Pancreas (tissue), 10 donors: Measurements from ENCODE around the gene ST3GAL4. TPM values are rescaled to one million over a fixed set of nuclear protein-coding genes. Genes with fewer than 3 reads are reported as not detected.

Source experiments
- ATAC-seq, 4 donors: fragments of 200-7000 bp; cut with Tn5 transposase; one replicate each; pipeline versions ENCODE4 v1.8.0 to v1.9.1; 2020; ENCODE audit warnings: mild to moderate bottlenecking in 4 of 4, moderate library complexity in 4 of 4
- DNase-seq, 6 donors: peaks; one replicate each; pipeline ENCODE4 v3.0.0-alpha.2; 2020
- FAIRE-seq: peaks from 2 replicates; lab custom pipeline; 2012; peaks lifted over from hg19 to GRCh38; lab: Jason Lieb, UNC
- H3K27ac ChIP-seq, 4 donors: fragments of 200-600 bp; sonication (generic); 1 replicate in 3 of 4; 2 replicates in 1 of 4; pipeline versions ENCODE4 v1.5.0 to v1.8.0; 2020
- H3K27me3 ChIP-seq, 4 donors: fragments of 200-600 bp; one replicate each; pipeline ENCODE4 v1.8.0; 2021
- H3K36me3 ChIP-seq, 3 donors: fragments of 200-600 bp; sonication (generic) in 1 of 3; one replicate each; pipeline versions ENCODE4 v1.5.0 to v1.8.0; 2020 to 2021
- H3K4me1 ChIP-seq, 3 donors: fragments of 200-600 bp; one replicate each; pipeline ENCODE4 v1.8.0; 2021
- H3K4me3 ChIP-seq, 4 donors: fragments of 200-600 bp; sonication (generic) in 2 of 4; one replicate each; pipeline versions ENCODE4 v1.5.0 to v1.8.0; 2020 to 2021
- H3K9me3 ChIP-seq, 4 donors: fragments of 200-600 bp; one replicate each; pipeline ENCODE4 v1.8.0; 2021
- CTCF ChIP-seq, 4 donors: fragments of 200-600 bp; sonication (generic) in 3 of 4; IDR thresholded peaks; one replicate each; pipeline versions ENCODE4 v1.5.0 to v1.8.0; 2021; ENCODE audit warnings: antibody characterized with exemption in 4 of 4
- WGBS, 2 donors: extraction: QIAGEN DNeasy Blood & Tissue Kit; methylation state at CpG; one replicate each; pipeline ENCODE4 v1.1.7; 2013; 5-methylcytosine and 5-hydroxymethylcytosine counted together
- intact Hi-C, 3 donors: fragments of 100-400 bp; cut with DNase I; formaldehyde crosslinking; loops; one replicate each; pipeline versions ENCODE4 v1.11.1 to v1.14.2; 2022
- polyA plus RNA-seq, 2 donors: library from polyadenylated mRNA; stranded (reverse); fragments of 200-250 nt; gene quantifications; one replicate each; pipeline ENCODE4 v1.2.3, GENCODE V29; 2013
- total RNA-seq, 6 donors: library from RNA; stranded (reverse); fragmentation: NEBNext Ultra II Directional in 4 of 6; extraction: Animal tissue kit (Norgen Biotek cat#: 25700) in 4 of 6; gene quantifications; one replicate each; pipeline versions ENCODE4 v1.2.1 to v1.2.4, GENCODE V29; 2021 to 2023
- donor health status: healthy with polysubstance abuse.
- donor health status: DM: no; HTN: no; CAD: no; lungs with moderate emphysema.
- donor health status: DM: no; HTN: no; CAD: no.
- donor health status: control.
- donor health status: control.
- donor health status: Bipolar disorder and iron deficiency.
- donor health status: DM: yes; HTN: yes; CAD: no.
- donor health status: DM: no; HTN: no; CAD: no.
- donor health status: DM: no; HTN: no; CAD: no.
- donor health status: DM: yes; HTN: yes; CAD: no.

ST3GAL4 gene
- total and polyA plus RNA-seq, 8 donors = 2.6 to 12.9 (median 9.4) TPM

DNA sequence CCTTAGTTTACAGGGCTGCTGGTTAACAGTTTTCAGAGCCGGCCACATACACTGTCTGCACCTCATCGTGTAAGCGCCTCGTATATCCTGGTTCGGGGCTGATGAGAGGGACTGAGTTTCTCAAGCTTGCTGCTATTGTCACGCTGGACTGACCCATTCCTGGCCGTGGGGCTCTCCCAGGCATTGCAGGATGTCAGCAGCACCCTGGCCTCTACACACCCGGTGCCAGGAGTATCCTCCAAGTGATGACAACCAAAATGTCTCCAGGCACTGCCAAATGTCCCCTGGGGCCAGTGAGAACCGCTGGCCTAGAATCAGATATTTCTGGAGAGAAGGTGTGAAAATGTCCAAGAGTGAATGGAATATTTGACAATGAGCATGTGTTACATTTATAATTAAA, 82.8 kb downstream of the ST3GAL4 start:
- no peaks in the 10 kb centered on the region for H3K9me3 ChIP-seq
- DNase-seq = peak in 1 of 6 donors; percentile 27
- no peaks in the 10 kb centered on the region for H3K36me3 ChIP-seq
- H3K27ac ChIP-seq = no peak overlapping the region
- H3K27me3 ChIP-seq = peaks cover 0 to 4% (median 2%) of the 10 kb centered on the region in 4 donors
- no peak for TF ChIP-seq CTCF (IDR thresholded peaks at IDR 0.05)
- no peak overlapping the region for H3K4me3 ChIP-seq
- 60 to 62% methylated on average over 9 of the region's 9 CpGs for WGBS, 2 donors
- FAIRE-seq = no peak
- intact Hi-C loops = no loop called here
- no peak for ATAC-seq
- no peaks in the 10 kb centered on the region for H3K4me1 ChIP-seq

DNA sequence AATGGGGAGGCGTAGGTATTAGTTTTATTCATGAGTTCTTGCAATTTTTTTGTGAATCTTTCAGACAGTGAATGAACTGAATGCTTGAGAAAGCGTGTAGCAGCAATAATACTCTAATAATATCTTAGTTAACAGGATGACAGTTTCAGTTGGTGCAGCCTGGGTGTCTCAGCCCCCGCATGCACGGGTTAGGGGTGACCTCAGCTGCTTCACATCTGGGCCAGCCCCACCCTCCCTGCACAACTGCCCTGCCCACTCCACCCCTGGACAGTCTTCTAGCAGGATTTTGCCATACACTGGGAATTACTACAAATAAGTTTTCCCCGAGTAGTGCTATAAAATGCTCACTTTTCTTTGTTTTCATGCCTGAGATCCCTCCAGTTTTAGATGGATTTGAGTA, 83.2 kb downstream of the ST3GAL4 start:
- H3K4me1 ChIP-seq = no peaks in the 10 kb centered on the region
- no peaks in the 10 kb centered on the region for H3K36me3 ChIP-seq
- intact Hi-C loops = no loop called here
- TF ChIP-seq CTCF (IDR thresholded peaks at IDR 0.05) = no peak
- ATAC-seq (no peak), FAIRE-seq (no peak), DNase-seq (peak in 1 of 6 donors; percentile 34)
- peaks cover 0 to 4% (median 2%) of the 10 kb centered on the region in 4 donors for H3K27me3 ChIP-seq
- H3K27ac ChIP-seq = no peak overlapping the region
- no peak overlapping the region for H3K4me3 ChIP-seq
- H3K9me3 ChIP-seq = no peaks in the 10 kb centered on the region
- WGBS, 2 donors = 37 to 60% methylated on average over 5 of the region's 5 CpGs

DNA sequence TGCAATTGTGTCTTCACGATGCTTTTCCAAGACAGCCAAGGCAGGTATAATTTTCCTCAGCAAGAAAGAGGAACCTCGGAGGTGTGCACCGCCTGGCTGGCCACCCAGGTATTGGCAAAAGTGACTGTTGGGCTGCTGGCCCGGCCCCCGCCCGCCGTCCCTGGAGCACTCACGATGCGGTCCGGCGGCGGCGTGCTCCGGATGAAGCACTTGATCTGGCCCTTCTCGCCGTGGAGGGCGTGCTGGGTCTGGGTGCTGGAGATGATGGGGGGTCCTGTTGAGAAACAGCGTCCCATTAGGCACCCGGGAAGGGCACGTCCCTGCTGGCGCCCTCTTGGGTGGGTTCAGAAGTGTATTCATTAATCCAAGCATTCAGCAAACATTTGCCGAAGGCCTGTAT, 84.8 kb downstream of the ST3GAL4 start:
- no peaks in the 10 kb centered on the region for H3K4me1 ChIP-seq
- peaks cover 0 to 4% (median 2%) of the 10 kb centered on the region in 4 donors for H3K27me3 ChIP-seq
- TF ChIP-seq CTCF (IDR thresholded peaks at IDR 0.05) = no peak
- intact Hi-C loops = loop anchor here in 2 of 3 donors (5.0 to 10.0 kb wide), 3 partner anchors 37 to 905 kb away; no protein-coding TSS in a partner anchor
- H3K27ac ChIP-seq = no peak overlapping the region
- DNase-seq = peak in 1 of 6 donors; percentile 66
- no peak for FAIRE-seq
- no peak overlapping the region for H3K4me3 ChIP-seq
- H3K36me3 ChIP-seq = no peaks in the 10 kb centered on the region
- WGBS, 2 donors = 32 to 39% methylated on average over 22 of the region's 22 CpGs
- no peaks in the 10 kb centered on the region for H3K9me3 ChIP-seq
- ATAC-seq = peak in 1 of 4 donors; percentile 4

GRCh38 chr11:126440792-126441514, 85.5 kb downstream of the ST3GAL4 start:
- peak; percentile 93 to 98 (median 94) for TF ChIP-seq CTCF (IDR thresholded peaks at IDR 0.05)
- Histone ChIP-seq H3K27me3 (peaks cover 0 to 4% (median 2%) of the 10 kb centered on the region in 4 donors), H3K4me3 (no peak overlapping the region), H3K27ac (no peak overlapping the region), H3K36me3 (no peaks in the 10 kb centered on the region), H3K4me1 (no peaks in the 10 kb centered on the region), H3K9me3 (no peaks in the 10 kb centered on the region)
- FAIRE-seq (no peak), ATAC-seq (peak; percentile 78 to 98 (median 94)), DNase-seq (peak; percentile 58 to 91 (median 83))
- 17 to 18% methylated on average over 21 of the region's 21 CpGs for WGBS, 2 donors
- intact Hi-C loops = loop anchor here in 2 of 3 donors (5.0 to 10.0 kb wide), 3 partner anchors 36 to 904 kb away; no protein-coding TSS in a partner anchor

DNA sequence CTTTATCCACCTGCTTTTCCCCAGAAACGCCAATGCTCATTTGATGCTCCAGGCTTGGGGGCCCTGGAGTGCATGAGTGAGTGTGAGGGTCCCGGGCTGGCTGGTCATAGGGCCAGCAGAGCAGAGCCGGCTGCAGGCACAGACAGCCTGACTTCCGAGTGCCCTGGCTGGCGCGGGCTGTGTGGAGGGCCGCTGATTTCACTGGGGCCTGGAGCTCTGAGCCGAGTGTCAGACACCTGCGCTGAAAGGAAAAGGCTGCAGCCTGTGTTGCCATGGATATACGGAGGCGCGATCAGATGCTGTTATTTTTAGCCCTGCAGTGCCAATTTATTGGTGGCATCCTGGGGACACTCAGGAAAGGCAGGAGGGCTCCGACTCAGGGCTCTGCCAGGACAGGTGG, 87.6 kb downstream of the ST3GAL4 start:
- ATAC-seq (peak in 1 of 4 donors; percentile 11), DNase-seq (peak in 1 of 6 donors; percentile 41), FAIRE-seq (no peak)
- no peak for TF ChIP-seq CTCF (IDR thresholded peaks at IDR 0.05)
- Histone ChIP-seq H3K27me3 (peaks cover 0 to 4% (median 2%) of the 10 kb centered on the region in 4 donors), H3K9me3 (no peaks in the 10 kb centered on the region), H3K4me1 (no peaks in the 10 kb centered on the region), H3K4me3 (no peak overlapping the region), H3K36me3 (no peaks in the 10 kb centered on the region), H3K27ac (no peak overlapping the region)
- 33 to 35% methylated on average over 13 of the region's 13 CpGs for whole genome bisulfite sequencing, 2 donors
- intact Hi-C loops = loop anchor here in 2 of 3 donors (5.0 to 10.0 kb wide), 3 partner anchors 34 to 902 kb away; no protein-coding TSS in a partner anchor
